Raji (cell line): Measurements from ENCODE around the gene SPINK6.

Experiments used
- POLR2A ChIP-seq: IDR thresholded peaks from 2 replicates; pipeline ENCODE4 v1.6.1; 2011; ENCODE audit warnings: low read depth, low read length, control low read depth; ENCODE audit not compliant: insufficient read depth

The SPINK6 gene

GRCh38 chr5:148202531-148203203, at the start of gene SPINK6:
SPINK6 (plus strand) TSS chr5:148203042; CDS start chr5:148203097, 55 bp downstream.
- no peak for TF ChIP-seq POLR2A

- TF ChIP-seq POLR2A, result no peak
Observed at GRCh38 chr5:148156609-148157008, 46.2 kb upstream of the SPINK6 start.

- no peak for TF ChIP-seq POLR2A
Observed at GRCh38 chr5:148162038-148162437, 40.8 kb upstream of the SPINK6 start.

GRCh38 chr5:148163345-148163744, 39.5 kb upstream of the SPINK6 start:
- no peak for TF ChIP-seq POLR2A

- TF ChIP-seq POLR2A, result no peak
Observed at GRCh38 chr5:148166550-148167283, 36.1 kb upstream of the SPINK6 start.

GRCh38 chr5:148168246-148168645, 34.6 kb upstream of the SPINK6 start, which contains the start of gene SPINK14:
SPINK14 (plus strand) TSS chr5:148168546; CDS start chr5:148169733, 1,187 bp downstream.
- no peak for TF ChIP-seq POLR2A

GRCh38 chr5:148172377-148172776, 30.5 kb upstream of the SPINK6 start:
- TF ChIP-seq POLR2A, result no peak

- no peak for TF ChIP-seq POLR2A
Observed at GRCh38 chr5:148176480-148176879, 26.4 kb upstream of the SPINK6 start.

GRCh38 chr5:148177207-148177606, 25.6 kb upstream of the SPINK6 start:
- no peak for TF ChIP-seq POLR2A

- TF ChIP-seq POLR2A, result no peak
Observed at GRCh38 chr5:148179234-148179824, 23.5 kb upstream of the SPINK6 start.

GRCh38 chr5:148186248-148187003, 16.4 kb upstream of the SPINK6 start:
- no peak for TF ChIP-seq POLR2A

GRCh38 chr5:148191010-148191409, 11.8 kb upstream of the SPINK6 start:
- TF ChIP-seq POLR2A, result no peak

GRCh38 chr5:148193202-148193601, 9.6 kb upstream of the SPINK6 start:
- TF ChIP-seq POLR2A, result no peak

- no peak for TF ChIP-seq POLR2A
Observed at GRCh38 chr5:148201151-148201550, 1.7 kb upstream of the SPINK6 start.
